ENCODE measurements around the gene SPATA31E1.
"Not testable (repeated sequence)": the region's sequence is repeated elsewhere in the genome, so short reads cannot be mapped to it uniquely, and the experiment has no call there.

Gene SPATA31E1
- total RNA-seq: 0 reads per million in 4 experiments

DNA sequence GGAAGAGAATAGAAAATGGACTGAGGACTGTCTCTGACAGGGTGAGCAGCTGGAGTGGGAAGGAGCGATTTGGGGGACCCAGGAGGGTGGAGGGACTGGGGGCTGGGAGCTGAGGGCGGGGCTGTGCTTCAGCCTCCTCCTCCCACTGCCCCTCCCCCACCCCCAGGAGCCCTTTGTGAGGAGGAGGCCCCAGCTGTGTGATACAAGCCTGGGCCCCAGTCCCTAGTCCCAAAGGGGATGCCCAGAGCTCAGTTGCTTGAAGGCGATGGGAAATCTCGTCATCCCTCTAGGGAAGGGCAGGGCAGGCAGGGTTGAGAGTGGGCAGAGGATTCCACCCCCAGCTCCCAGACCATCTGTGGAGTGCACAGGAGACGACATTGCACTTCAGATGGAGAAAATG lies at the start of gene SPATA31E1:
SPATA31E1 (plus strand) TSS at position 251 of the 400 bp plus-strand sequence; CDS start at position 266, 15 bp downstream.
- DNase-seq: no peak

DNA sequence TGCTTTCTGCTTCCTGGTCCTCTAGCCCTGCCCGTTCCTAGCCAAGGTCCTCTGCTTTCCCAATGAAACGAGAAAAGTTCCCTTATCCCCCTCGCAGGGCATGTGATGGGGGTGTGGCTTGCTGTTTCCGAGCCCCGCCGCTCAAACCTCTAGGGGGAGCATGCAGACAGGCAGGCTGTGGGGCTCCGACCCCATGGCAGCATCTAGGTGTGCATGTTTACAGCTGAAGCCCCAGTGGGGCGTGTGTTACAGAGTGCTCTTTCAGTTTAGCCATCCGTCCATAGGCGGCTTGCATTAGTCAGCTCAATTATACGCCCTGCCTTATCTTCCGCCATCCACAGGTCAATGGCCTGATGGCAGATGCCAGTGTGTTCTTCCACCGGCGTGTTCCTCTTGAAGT lies 48.3 kb upstream of the SPATA31E1 start:
- no peak for DNase-seq

DNA sequence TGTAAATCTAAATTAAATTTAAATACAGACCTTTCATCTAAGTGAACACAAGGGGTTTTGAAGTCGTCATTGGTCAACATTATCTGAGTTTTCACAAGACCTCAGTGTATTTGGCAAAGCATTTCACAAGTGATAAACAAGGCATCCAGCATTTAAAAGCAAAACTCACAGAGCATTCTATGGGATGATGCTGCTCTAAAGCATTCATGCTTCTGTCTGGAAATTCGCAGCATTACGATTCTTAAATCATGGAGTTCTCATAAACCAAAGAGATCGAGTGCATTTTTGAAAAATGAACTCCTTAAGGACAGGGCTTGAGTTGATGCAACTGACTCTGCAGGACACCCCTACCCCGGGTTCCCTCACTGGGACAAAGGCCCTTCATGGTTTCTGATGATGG lies 46.1 kb upstream of the SPATA31E1 start:
- DNase-seq: no peak

DNA sequence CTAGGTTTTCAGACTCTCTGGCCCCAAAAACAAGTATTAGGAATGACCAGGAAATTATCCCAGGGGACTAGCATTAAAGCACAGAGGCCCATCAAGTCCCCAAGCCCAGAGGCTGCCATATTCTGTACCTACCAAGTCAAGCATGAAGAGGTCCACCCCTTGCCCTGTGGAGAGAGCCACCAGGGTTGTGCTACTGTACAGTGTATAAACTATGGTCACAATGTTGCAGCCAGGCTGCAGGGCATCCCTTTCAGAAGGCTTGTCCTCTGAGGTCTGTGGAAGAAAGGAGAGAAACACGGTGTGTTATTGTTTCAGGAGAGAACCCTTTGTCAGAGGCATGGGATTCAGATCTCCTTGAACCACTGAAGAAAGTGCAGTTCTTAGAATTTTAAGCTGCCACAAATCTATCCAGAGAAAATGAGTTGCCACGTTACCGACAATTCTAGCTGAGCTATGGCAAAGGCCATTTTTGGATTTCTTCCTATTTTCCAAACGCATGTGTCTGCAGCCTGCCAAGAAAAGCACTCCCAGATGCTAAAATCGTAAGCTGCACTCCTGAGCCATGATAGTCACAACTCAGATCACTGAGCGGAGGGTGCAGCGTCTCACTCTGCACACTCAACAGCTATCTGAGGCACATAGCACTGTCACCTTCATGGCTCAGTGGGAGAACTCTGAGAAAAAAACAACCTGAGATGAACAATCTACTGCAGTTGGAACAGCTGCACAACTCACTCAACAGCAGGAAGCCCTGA lies 45.5 kb upstream of the SPATA31E1 start:
- no peak for DNase-seq

DNA sequence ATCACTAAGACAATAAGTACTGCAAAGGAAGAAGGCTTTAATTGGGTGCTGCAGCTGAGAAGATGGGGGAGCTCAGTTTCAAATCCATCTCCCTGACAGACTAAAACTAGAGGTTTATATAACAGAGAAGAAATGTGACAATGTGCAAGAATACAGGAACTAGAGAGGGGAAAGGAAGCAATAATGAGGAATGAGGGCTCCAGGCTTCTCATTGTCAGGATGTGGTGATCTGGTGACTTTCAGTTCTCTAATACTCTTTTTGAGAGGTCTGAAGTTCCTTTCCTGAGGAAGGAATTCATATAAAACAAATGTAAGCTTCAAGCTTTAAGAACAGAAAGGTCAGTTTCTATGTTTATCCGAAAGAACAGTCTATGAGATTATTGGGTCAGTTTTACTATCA lies 42.5 kb upstream of the SPATA31E1 start:
- no peak for DNase-seq

DNA sequence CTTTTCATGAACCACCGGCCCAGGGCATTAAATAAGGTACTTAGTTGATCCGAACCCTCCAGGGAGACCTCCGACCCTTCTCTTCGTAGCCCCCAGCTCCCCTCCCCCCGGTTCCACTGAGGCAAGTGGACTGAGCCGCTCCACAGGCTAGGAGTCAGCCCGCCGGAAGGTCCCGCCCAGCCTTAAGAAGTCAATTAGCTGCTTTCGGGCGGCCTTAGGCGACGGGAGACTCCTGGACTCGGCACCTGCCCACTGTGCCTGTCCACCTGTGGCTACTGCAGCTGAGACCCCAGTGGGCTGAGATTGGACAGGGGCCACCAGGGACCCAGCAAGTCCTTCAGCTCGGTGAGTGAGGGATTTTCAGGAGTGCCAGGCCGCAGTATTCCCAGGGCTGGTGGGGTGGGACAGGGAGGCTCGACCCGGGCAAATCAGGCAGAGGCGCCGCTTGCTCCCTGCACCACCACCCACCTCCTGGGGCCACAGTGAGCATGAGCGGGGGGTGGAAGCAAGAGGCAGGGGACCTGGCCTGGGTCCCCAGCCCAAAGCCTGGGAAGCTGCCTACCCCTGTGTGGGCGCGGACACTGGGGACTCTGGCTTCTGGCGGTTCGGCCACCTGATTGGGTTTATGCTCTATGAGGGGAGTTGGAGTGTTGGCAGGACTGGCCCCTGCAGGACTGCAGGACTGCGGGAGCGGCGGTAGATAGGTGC lies 39.6 kb upstream of the SPATA31E1 start:
- no peak for DNase-seq

DNA sequence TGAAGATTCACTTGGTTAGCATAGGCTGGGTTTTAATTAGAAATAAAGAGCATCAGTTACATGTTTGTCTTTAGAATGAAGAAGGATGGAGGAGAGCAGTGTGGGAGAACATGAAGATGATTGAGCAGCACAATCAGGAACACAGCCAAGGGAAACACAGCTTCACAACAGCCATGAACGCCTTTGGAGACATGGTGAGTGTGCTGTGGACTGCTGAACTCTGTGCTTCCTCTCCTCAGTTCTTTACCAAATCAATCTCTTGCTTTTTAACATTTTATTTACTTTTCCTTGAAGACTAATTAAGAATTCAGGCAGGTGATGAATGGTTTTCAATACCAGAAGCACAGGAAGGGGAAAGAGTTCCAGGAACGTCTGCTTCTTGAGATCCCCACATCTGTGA lies 38.2 kb upstream of the SPATA31E1 start:
- DNase-seq: no peak

DNA sequence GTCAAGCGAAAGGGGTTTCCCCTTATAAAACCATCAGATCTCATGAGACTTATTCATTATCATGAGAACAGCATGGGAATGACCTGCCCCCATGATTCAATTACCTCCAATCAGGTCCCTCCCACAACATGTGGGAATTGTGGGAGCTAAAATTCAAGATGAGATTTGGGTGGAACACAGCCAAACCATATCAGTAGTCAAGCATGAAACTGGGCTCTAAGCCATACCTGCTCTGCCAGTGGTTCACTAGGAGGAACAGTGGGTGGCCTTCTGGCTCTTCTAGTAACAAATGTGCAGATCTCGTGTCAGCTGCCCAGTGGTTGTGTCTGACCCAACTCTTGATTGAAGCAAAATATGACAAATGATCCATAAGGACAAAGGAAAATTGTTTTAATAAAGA lies 34.9 kb upstream of the SPATA31E1 start:
- not testable (repeated sequence) for DNase-seq

DNA sequence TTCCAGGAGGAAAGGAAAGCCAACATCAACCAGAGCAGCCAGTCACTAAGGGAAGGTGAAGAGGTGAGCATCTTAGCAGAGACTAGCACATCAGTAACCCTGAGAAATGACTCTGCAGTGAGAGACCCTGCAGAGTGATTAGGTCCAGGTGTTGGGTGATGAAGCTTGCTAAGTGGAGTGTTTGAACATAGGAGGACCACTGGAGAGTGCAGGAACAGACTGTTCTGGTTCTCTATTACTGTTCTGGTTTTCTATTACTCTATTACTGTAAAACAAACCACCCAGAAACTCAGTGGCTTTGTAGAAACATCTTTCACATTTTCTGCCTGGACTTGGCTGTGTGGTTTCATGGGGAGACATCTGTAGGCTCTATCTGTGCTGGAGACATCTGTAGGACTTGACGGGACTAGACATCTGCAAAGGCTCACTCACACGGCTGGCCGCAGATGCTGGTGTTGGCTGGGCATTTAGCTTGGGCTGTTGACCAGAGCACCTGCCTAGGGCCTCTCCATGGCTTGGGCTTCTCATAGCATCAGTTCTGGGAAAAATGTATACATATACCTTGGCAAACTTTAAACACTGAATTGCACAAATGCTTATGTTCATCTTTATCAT lies 33.4 kb upstream of the SPATA31E1 start:
- no peak for DNase-seq

DNA sequence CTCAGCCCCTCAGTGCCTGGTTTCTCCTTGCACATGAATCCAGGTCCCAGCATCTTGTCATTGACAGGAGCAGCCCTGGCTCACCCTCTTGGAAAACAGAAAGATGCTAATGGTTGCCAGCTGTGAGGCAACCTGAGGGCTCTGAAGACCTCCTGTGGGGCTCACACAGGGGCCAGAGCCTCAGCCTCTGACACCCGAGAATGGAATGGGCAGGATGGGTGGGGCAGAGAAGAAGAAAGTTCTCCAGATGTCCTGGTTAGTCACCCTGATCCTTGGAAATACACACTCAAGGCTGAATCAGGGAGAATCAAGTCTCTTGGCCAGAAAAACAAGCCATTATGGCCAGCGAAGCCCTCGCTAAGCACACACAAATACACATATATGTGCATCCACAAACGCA lies 32.3 kb upstream of the SPATA31E1 start:
- DNase-seq: no peak

DNA sequence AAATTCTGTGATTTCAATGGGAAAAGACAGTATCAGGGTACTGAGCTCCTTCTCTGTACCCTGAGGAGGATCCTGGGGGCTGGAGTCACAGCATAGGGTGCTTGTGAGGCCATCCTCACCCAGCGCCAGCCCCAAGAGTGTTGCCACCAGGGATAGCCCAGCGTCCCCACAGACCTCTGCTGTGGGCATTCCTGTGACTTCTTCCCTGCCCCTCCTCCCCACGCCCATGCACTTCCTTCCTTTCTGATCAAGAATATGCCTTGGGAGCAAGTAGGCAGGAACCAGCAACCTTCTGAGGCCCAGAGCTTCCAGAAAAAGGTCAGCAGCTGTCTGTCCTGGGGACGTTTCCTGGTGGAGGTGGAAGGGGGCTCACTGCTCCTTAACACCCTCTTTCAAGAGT lies 31.5 kb upstream of the SPATA31E1 start:
- DNase-seq: not testable (repeated sequence)

DNA sequence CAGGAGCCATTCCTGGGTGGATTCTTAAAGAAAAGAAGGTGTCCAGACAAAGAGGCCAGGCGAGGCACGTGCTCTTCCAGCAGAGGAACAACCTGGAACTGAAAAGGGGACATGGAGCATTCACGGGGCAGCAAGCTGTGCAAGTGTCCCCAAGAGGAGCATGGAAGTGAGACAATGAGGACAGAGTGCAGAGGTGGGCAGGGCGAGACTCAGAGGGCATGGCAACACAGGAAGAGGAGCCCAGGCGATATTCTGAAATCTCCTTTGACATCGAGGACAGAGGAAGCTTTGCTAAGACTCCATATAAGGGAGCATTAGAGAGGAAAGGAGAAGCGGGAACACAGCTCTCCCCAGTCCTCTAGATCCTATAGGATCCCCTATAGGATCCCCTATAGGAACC lies 29.4 kb upstream of the SPATA31E1 start:
- no peak for DNase-seq

DNA sequence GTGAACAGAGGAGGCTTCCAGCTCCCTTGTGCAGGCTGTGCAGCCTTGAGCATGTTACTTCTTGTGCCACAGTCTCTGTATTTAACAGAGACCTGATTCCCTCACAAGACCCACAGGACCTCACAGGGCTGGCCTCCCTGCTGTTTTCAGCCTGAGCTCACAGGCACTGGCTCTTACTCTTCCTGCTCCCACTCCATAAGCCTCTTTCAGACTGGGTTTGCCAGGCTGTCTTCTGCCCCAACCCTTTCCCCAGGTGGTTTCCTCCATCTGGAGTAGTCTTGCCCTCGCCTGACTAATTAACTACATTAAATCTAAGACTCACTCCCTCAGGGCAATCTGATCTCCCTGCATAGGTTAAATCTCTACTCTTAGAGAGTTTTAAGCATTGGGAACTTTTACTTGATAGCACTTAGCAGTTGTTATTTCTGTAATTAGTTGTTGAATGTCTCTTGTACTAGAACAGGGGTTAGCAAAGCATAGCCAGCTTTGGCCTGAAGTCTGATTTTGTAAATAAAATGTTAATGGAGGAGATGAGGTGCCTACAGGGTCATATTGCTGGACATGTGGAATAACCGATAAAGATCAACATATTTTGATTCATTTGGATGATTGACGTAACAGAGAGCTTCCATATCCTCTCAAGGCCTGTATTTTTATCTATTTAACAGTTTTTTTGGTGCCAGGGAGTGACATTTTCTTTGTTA lies 28.6 kb upstream of the SPATA31E1 start:
- no peak for DNase-seq

DNA sequence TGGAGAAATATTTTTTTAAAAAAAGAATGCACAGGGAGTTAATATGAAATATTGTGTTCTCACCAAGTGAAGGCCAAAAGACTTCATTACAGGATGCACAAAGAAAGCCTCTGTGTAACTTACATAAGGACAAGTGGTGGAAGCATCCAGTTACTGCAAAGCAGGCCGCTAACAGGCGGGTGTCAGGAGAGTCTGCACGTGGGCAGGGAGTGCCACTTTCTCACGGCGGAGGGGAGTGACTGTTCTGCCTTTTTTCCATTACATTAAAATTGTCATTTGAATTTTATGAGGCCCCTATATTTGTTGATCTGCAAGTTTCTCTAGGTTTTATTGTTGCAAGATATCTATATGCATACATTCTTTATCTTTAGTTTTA lies 28.1 kb upstream of the SPATA31E1 start:
- no peak for DNase-seq

DNA sequence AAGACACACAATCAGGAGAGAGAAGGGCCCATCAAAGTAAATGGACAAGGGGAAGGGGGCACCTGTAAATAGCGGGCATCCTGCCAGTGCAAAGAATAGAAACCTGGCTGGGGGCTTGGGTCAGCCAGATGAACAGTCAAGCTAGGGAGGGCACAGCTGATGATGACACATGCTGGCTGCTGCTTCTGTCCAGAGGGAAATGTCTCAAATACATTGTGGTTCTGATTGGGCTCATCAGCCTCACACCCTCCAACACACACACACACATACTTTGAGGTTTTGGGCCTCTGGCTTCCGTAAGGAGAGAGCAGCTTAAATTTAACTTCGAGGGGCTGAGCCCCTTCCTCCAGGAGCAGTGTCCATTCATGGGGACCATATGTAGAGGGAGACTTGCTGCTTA lies 27.6 kb upstream of the SPATA31E1 start:
- no peak for DNase-seq

DNA sequence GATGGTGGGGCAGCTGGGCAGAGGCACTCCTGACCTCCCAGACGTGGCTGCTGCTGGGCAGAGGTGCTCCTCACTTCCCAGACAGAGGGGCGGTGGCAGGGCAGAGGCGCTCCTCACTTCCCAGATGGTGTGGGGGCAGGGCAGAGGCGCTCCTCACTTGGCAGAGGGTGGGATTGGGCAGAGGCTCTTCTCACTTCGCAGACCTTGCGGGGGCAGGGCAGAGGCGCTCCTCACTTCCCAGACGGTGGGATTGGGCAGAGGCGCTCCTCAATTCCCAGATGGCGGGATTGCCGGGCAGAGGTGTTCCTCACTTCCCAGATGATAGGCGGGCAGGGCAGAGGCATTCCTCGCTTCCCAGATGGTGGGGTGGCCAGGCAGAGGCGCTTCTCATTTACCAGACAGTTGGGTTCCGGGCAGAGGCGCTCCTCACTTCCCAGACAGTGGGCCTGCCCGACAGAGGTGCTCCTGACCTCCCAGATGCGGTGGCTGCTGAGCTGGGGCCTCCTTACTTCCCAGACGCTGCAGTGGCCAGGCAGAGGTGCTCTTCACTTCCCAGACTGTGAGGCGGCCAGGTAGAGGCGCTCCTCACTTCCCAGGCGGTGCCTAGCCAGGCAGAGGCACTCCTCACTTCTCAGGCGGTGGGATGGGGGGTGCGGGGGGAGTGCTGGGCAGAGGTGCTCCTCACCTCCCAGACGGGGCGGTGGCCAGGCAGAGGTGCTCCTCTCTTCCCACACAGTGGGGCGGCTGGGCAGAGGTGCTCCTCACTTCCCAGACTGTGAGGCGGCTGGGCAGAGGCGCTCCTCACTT lies 25.3 kb upstream of the SPATA31E1 start:
- DNase-seq: no peak

DNA sequence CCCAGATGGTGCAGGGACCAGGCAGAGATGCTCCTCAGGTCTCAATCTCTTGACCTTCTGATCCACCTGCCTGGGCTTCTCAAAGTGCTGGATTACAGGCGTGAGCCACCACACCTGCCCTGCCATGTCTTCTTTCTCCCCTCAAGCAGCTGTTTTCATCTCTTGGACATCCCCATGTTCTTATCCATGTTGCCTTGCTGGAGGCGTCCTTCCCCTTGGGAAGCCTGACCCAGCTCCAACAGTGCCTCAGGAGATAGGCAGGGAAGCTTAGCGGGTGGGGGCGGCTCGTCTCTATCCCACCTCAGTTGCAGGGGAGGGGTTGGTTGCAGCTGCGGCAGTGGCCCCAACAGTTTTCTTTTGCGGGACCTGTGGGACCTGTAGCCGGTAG lies 24.7 kb upstream of the SPATA31E1 start:
- DNase-seq: no peak

DNA sequence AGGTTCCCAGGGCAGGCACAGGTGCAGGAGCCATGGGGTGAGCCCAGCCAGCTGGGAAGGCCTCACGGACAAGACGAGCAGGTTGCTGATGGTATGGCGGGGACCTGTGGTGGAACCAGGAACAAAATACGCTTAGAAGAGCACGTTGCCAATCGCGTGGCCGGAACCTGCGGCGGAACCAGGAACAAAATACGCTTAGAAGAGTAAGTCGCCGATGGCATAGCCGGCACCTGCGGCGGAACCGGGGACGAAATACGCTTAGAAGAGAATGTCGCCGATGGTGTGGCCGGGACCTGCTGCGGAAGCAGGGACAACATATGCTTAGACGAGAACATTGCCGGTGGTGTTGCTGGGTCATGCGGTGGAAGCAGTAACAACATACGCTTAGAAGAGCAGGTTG lies 23.5 kb upstream of the SPATA31E1 start:
- no peak for DNase-seq

DNA sequence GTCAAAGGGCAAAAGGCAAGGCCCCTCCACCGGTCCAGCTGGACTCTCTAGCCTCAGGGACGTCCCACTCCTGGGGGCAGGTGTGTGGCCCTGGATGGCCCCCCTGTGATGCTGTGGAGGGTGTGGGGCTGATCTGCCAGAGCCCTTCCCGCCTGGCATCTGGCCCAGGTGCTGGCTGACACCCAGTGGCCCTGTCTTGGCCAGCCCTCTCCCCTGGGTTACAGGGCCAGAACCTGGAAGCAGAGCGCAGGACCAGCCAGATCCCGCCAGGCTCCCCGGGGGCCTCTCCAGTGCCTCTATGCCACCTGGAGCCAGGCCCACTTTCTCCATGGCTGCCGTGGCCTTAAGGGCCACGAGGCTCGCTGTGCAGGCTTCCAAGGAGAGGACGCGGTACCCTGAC lies 22.9 kb upstream of the SPATA31E1 start:
- no peak for DNase-seq

DNA sequence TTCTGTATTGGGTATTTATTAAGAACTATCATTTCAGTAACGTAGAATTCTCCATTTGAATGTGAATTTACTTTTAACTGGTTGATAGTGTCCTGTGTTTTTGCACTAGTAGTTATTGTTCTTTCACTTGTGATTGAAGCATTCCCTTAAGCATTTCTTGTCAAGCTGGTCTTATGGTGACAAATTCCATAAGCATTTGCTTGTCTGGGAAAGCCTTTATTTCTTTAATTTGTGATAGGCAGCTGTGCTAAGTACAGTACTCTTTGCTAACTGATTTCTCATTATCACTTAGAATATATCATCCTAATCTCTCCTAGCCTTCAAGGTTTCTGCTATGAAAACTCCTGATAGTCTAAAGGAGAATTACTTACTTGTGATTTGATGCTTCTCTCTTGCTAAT lies 21.3 kb upstream of the SPATA31E1 start:
- no peak for DNase-seq

DNA sequence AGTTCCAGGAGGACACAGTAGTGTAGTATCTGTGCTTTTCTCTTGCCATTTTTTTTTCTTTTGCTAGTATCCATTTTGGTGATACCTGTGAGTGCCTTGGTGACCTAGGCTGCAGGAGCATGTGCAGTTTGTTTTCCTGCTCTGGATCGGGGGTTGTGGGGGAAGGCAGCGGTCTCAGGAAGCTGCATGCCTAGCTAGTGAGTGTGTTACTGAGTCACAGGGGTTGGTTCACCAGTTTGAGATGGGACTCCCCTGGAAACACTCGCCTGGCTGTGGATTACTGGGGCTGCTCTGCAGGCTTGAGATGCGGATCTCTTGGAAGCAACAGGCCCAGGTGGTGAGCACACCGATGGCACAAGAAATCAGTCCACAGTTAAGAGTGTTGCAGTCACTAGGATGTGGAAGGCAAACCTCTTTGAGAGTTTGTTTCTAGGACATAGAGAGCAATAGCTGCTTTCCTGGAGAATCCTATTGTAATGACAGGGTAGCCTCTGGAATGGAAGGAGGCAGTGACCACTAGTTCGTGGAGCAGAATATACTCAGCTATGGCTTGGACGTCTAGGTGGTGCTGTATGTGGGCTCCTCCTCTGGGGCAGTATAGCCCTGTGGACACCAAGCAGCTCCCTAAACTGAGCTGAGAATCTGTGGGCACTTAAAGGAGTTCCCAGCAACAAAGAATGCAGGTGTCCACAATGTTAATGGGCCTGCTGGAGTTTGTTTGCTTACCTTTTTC lies 20.0 kb upstream of the SPATA31E1 start:
- DNase-seq: no peak
